Natural killer cell treated with Interleukin-12 subunit alpha and Interleukin-12 subunit beta and Interleukin-15 and Interleukin-18, amount 100 ng/mL, for 72 hours (primary cell): ENCODE data around the gene ISYNA1. TPM values are rescaled to one million over a fixed set of nuclear protein-coding genes. Genes with fewer than 3 reads are reported as not detected.
"Not testable (repeated sequence)": the region's sequence is repeated elsewhere in the genome, so short reads cannot be mapped to it uniquely, and the experiment has no call there.

Experiments used
- ATAC-seq, 2 donors: fragments of 150-1000 bp; cut with Tn5 transposase in 1 of 2; sonication (Bioruptor Pico), chemical (Tn5 transposase) in 1 of 2; 2 replicates each; pipeline ENCODE4 v1.10.0; 2021
- DNase-seq: peaks from one replicate; pipeline ENCODE4 v3.0.0; 2022; ENCODE audit warnings: low spot score
- H3K27ac Mint-ChIP-seq, 2 donors: 1 replicate in 1 of 2; 2 replicates in 1 of 2; pipeline ENCODE4 v1.8.0; 2022; ENCODE audit warnings: mixed read lengths in 2 of 2, mild to moderate bottlenecking in 1 of 2, moderate library complexity in 1 of 2
- H3K27me3 Mint-ChIP-seq, 2 donors: 1 replicate in 1 of 2; 2 replicates in 1 of 2; pipeline ENCODE4 v1.8.0; 2022; ENCODE audit warnings: mixed read lengths in 2 of 2
- H3K36me3 Mint-ChIP-seq: one replicate; pipeline ENCODE4 v1.8.0; 2022; ENCODE audit warnings: mixed read lengths
- H3K4me1 Mint-ChIP-seq, 2 donors: 1 replicate in 1 of 2; 2 replicates in 1 of 2; pipeline ENCODE4 v1.8.0; 2022; ENCODE audit warnings: low read depth in 2 of 2, mixed read lengths in 2 of 2, mild to moderate bottlenecking in 1 of 2
- H3K4me3 Mint-ChIP-seq: one replicate; pipeline ENCODE4 v1.8.0; 2022; ENCODE audit warnings: mixed read lengths
- H3K9me3 Mint-ChIP-seq: 2 replicates; pipeline ENCODE4 v1.8.0; 2022; ENCODE audit warnings: mixed read lengths
- total RNA-seq, 2 donors: library from RNA; stranded (reverse); gene quantifications; one replicate each; pipeline ENCODE4 v1.2.3, GENCODE V29; 2022

ISYNA1 gene
- total RNA-seq, 2 donors from 2014 or later, result 19.0 to 25.6 TPM

- H3K9me3 Mint-ChIP-seq, DNase-seq, H3K27ac Mint-ChIP-seq, H3K36me3 Mint-ChIP-seq, H3K4me1 Mint-ChIP-seq, H3K27me3 Mint-ChIP-seq, ATAC-seq, H3K4me3 Mint-ChIP-seq: not testable (repeated sequence)
Measured at GRCh38 chr19:18405754-18406153, 32.2 kb downstream of the ISYNA1 start.

GRCh38 chr19:18402455-18403248 lies 35.3 kb downstream of the ISYNA1 start:
- H3K4me3 Mint-ChIP-seq, H3K4me1 Mint-ChIP-seq, DNase-seq, H3K27me3 Mint-ChIP-seq, ATAC-seq, H3K9me3 Mint-ChIP-seq, H3K27ac Mint-ChIP-seq, H3K36me3 Mint-ChIP-seq: not testable (repeated sequence)

GRCh38 chr19:18401580-18402112 lies 36.3 kb downstream of the ISYNA1 start:
- ATAC-seq, result peak in 1 of 2 donors; percentile 48
- peak overlapping the region in 1 of 2 donors; percentile 56 for H3K27ac Mint-ChIP-seq

GRCh38 chr19:18399008-18399407 lies 38.9 kb downstream of the ISYNA1 start:
- Mint-ChIP-seq H3K4me1 (peaks cover 5% of the 10 kb centered on the region in 2 donors), H3K36me3 (no peaks in the 10 kb centered on the region), H3K4me3 (no peak overlapping the region), H3K9me3 (no peaks in the 10 kb centered on the region), H3K27me3 (peaks cover 0 to 5% of the 10 kb centered on the region in 2 donors), H3K27ac (no peak overlapping the region)
- ATAC-seq (no peak), DNase-seq (no peak)

More at GRCh38 chr19:18401580-18402112, 36.3 kb downstream of the ISYNA1 start:
- Mint-ChIP-seq H3K9me3 (no peaks in the 10 kb centered on the region), H3K36me3 (no peaks in the 10 kb centered on the region), H3K4me1 (peaks cover 5% of the 10 kb centered on the region in 2 donors), H3K27me3 (peaks cover 0 to 5% of the 10 kb centered on the region in 2 donors), H3K4me3 (no peak overlapping the region)
- no peak for DNase-seq

- H3K27me3 Mint-ChIP-seq, result peaks cover 0 to 5% of the 10 kb centered on the region in 2 donors
- H3K4me1 Mint-ChIP-seq, result peaks cover 5% of the 10 kb centered on the region in 2 donors
- ATAC-seq (peak; percentile 31 to 60), DNase-seq (no peak)
- H3K36me3 Mint-ChIP-seq, result no peaks in the 10 kb centered on the region
- H3K9me3 Mint-ChIP-seq, result no peaks in the 10 kb centered on the region
- peak within 1 kb of the TSS; percentile 17 for H3K4me3 Mint-ChIP-seq
- H3K27ac Mint-ChIP-seq, result peak within 1 kb of the TSS in 1 of 2 donors; percentile 53
Measured at GRCh38 chr19:18397242-18398202, 40.4 kb downstream of the ISYNA1 start, which contains the start of gene LRRC25. LRRC25 (minus strand) TSS chr19:18397622; CDS start chr19:18396963, 659 bp downstream.

GRCh38 chr19:18396471-18397241 lies 41.3 kb downstream of the ISYNA1 start:
- no peak overlapping the region for H3K27ac Mint-ChIP-seq
- H3K4me1 Mint-ChIP-seq, result peaks cover 5% of the 10 kb centered on the region in 2 donors
- no peaks in the 10 kb centered on the region for H3K9me3 Mint-ChIP-seq
- H3K36me3 Mint-ChIP-seq, result no peaks in the 10 kb centered on the region
- peak in 1 of 2 donors; percentile 15 for ATAC-seq
- DNase-seq, result no peak
- peaks cover 0 to 5% of the 10 kb centered on the region in 2 donors for H3K27me3 Mint-ChIP-seq
- H3K4me3 Mint-ChIP-seq, result no peak overlapping the region

GRCh38 chr19:18393836-18394235 lies 44.1 kb downstream of the ISYNA1 start:
- H3K9me3 Mint-ChIP-seq, result no peaks in the 10 kb centered on the region
- H3K36me3 Mint-ChIP-seq, result no peaks in the 10 kb centered on the region
- DNase-seq (no peak), ATAC-seq (no peak)
- H3K4me1 Mint-ChIP-seq, result peaks cover 5 to 12% of the 10 kb centered on the region in 2 donors
- H3K27me3 Mint-ChIP-seq, result peaks cover 0 to 5% of the 10 kb centered on the region in 2 donors
- H3K4me3 Mint-ChIP-seq, result no peak overlapping the region
- H3K27ac Mint-ChIP-seq, result no peak overlapping the region

GRCh38 chr19:18392926-18393325 lies 45.0 kb downstream of the ISYNA1 start:
- Mint-ChIP-seq H3K9me3 (no peaks in the 10 kb centered on the region), H3K4me3 (no peak overlapping the region), H3K27ac (no peak overlapping the region), H3K36me3 (no peaks in the 10 kb centered on the region), H3K27me3 (peaks cover 0 to 3% of the 10 kb centered on the region in 2 donors), H3K4me1 (peaks cover 6 to 10% of the 10 kb centered on the region in 2 donors)
- ATAC-seq (no peak), DNase-seq (no peak)

- Mint-ChIP-seq H3K9me3 (no peaks in the 10 kb centered on the region), H3K4me3 (no peak overlapping the region), H3K27me3 (peaks cover 0 to 2% of the 10 kb centered on the region in 2 donors), H3K27ac (no peak overlapping the region), H3K4me1 (peaks cover 5 to 10% of the 10 kb centered on the region in 2 donors), H3K36me3 (no peaks in the 10 kb centered on the region)
- DNase-seq (no peak), ATAC-seq (no peak)
Measured at GRCh38 chr19:18392417-18392816, 45.5 kb downstream of the ISYNA1 start.

- Mint-ChIP-seq H3K4me3 (no peak overlapping the region), H3K27me3 (peaks cover 0 to 2% of the 10 kb centered on the region in 2 donors), H3K4me1 (peaks cover 6 to 13% of the 10 kb centered on the region in 2 donors), H3K36me3 (no peaks in the 10 kb centered on the region), H3K9me3 (no peaks in the 10 kb centered on the region), H3K27ac (no peak overlapping the region)
- DNase-seq (no peak), ATAC-seq (no peak)
Measured at GRCh38 chr19:18391509-18392075, 46.3 kb downstream of the ISYNA1 start.

- Mint-ChIP-seq H3K9me3 (no peaks in the 10 kb centered on the region), H3K27ac (no peak overlapping the region), H3K27me3 (peaks cover 0 to 2% of the 10 kb centered on the region in 2 donors), H3K4me1 (peaks cover 6 to 13% of the 10 kb centered on the region in 2 donors), H3K36me3 (no peaks in the 10 kb centered on the region), H3K4me3 (no peak overlapping the region)
- ATAC-seq, result no peak
- DNase-seq, result no peak
Measured at GRCh38 chr19:18390065-18390907, 47.6 kb downstream of the ISYNA1 start.

- DNase-seq, result no peak
- Mint-ChIP-seq H3K9me3 (no peaks in the 10 kb centered on the region), H3K27me3 (peaks cover 0 to 2% of the 10 kb centered on the region in 2 donors), H3K27ac (peak overlapping the region in 1 of 2 donors; percentile 66), H3K4me1 (peaks cover 6 to 13% of the 10 kb centered on the region in 2 donors), H3K36me3 (no peaks in the 10 kb centered on the region), H3K4me3 (peak overlapping the region; percentile 47)
- ATAC-seq, result no peak
Measured at GRCh38 chr19:18389726-18390064, 48.2 kb downstream of the ISYNA1 start.
